GM21576 (cell line): ENCODE data around the gene MTHFD1L.
"Not testable (repeated sequence)": the region's sequence is repeated elsewhere in the genome, so short reads cannot be mapped to it uniquely, and the experiment has no call there.

Experiments
- ATAC-seq: cut with Tn5 transposase; IDR thresholded peaks from one replicate; pipeline ENCODE4 v1.9.1; 2021; ENCODE audit warnings: mild to moderate bottlenecking, moderate library complexity; ENCODE audit not compliant: unreplicated experiment

The MTHFD1L gene

DNA sequence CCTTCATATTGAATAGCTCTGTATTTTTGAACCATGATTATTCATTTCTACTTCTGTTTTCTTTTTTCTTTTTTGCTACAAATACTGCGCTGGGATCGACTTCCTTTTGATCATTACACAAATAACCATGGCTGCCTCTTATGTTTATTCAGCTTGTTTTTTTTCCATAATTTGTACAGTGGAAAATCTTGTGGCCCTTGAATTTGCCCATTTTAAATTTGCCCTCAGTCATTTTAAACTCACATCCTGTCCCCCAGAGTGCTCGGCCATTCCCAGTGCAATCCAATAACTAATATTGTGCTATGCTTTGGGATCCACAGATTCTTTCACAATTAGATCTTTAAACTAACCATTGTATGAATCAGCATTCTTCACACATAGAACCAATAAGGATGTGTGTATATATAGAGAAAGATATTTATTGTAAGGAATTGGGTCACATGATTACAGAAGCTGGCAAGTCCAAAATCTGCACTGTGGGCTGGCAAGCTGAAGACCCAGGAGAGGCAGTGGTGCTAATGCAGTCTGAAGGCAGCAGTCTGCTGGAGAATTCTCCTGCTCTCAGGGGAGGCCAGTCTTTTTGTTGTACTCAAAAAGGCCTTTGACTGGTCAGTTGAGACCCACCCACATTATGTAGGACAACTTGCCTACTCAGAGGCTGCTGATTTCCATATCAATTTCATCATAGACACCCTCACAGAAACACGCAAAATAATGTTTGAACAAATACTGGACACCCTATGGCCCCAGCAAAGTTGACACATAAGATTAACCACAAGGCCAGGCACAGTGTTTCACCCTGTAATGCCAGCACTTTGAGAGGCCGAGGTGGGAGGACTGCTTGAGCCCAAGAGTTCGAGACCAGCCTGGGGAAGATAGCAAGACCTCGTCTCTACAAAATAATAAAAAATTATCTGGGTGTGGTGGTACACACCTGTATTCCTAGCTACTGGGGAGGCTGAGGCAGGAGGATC, 147.1 kb downstream of the MTHFD1L start:
- no peak for ATAC-seq

- ATAC-seq, result peak; percentile 76
Observed at GRCh38 chr6:151014404-151015100, 149.1 kb downstream of the MTHFD1L start.

DNA sequence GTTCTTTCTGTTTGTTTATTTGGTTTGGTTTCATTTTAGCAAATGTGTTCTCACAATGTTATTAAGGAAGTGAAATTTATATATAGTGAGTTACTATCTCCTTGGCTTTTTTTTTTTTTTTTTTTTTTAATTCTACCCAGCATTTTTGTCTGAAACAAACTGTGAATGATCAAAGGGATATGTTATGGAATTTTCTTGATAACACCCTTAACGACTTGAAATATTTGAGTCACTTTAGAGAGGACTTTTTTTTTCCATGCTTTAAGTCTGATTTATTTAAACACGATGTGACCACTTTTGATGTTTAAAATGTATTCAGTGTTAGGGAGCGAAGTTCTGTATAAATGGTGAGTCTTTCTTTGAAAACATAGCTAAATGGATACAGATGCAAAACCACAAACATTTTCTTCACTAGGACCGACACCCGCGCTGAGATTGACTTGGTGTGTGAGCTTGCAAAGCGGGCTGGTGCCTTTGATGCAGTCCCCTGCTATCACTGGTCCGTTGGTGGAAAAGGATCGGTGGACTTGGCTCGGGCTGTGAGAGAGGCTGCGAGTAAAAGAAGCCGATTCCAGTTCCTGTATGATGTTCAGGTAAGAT, 149.7 kb downstream of the MTHFD1L start:
- no peak for ATAC-seq

- no peak for ATAC-seq
Observed at GRCh38 chr6:151016107-151016506, 150.6 kb downstream of the MTHFD1L start.

GRCh38 chr6:151018046-151018445, 152.5 kb downstream of the MTHFD1L start:
- ATAC-seq, result no peak

DNA sequence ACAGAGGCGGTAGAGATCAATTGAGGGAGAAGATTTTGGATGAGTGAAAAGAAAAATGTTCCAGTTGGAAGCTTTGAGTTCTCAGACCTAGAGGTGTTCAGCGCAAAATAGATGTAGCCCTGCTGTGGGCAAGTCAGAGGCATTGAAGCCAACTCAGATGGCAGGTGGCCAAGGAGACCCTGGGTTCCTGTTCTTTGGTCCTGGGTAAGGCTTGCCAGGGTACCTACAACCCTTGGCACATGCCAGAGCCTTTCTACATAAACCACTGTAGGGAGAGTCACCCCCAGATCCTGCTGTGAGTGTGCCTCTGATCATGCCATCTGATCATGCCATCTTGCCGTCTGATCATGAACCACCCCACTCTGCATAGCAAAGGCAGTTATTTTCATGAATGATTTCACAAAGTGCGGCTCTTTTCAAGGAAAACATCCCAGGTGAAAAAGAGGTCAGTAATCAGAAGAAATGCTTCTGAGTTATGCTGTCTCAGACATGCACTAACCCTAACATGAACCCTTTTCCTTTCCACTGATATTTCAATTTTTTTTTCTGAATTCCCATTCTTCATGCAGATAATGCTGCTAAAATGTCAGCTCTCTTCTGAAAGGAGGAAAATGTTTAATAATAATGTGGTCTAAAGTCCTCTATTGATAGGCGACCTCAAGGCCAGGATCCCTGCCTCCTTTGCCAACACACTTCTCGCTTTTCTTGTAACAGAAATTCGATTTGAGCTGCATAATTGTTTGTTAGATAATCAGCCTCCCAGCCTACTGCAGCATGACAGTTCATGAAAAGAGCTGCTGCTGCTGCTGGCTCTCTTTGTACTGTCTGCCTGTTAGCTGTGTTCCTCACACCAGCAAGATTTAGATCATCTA, 153.6 kb downstream of the MTHFD1L start:
- no peak for ATAC-seq

GRCh38 chr6:151021896-151022295, 156.4 kb downstream of the MTHFD1L start:
- no peak for ATAC-seq

DNA sequence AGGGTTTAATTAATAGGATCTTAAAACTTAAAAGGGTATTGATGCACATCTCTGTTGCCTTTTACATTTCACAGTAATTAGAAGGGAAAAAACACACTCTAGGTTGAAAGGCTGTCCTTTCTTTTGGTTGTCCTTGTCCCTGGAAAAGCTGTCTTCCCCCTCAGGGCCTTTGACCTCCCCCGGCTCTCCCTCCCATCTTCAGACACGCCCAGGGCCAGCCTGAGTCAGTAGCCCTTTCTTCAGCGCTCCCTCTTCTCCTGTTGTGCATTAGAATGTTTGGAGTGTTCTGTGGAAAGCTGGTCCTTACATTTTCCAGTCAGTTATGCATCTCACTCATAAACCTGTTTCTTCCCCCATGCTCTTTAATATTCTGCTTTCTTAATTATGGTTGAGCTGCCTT, 157.0 kb downstream of the MTHFD1L start:
- ATAC-seq, result no peak

GRCh38 chr6:151023342-151023741, 157.8 kb downstream of the MTHFD1L start:
- no peak for ATAC-seq

GRCh38 chr6:151024597-151024996, 159.1 kb downstream of the MTHFD1L start:
- ATAC-seq, result no peak

DNA sequence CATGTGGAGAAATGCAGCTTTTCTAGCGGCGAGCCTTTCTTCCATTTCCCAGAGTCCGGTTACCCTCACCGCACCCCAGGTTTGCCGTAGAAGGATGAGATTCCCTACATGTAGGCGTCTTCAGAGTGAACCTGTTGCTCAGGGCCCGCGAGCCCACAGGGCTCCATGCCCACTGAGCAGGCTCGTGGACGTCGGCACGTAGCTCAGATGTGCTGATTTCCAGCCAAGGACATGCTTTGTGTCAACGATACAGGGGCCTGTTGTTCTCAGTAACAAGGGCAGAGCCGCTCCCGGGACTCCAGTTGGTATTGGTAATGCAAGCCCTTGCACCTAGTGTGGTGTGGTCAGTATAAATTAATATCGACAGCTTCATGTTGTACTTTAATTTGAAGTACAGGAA, 159.6 kb downstream of the MTHFD1L start:
- ATAC-seq, result no peak

DNA sequence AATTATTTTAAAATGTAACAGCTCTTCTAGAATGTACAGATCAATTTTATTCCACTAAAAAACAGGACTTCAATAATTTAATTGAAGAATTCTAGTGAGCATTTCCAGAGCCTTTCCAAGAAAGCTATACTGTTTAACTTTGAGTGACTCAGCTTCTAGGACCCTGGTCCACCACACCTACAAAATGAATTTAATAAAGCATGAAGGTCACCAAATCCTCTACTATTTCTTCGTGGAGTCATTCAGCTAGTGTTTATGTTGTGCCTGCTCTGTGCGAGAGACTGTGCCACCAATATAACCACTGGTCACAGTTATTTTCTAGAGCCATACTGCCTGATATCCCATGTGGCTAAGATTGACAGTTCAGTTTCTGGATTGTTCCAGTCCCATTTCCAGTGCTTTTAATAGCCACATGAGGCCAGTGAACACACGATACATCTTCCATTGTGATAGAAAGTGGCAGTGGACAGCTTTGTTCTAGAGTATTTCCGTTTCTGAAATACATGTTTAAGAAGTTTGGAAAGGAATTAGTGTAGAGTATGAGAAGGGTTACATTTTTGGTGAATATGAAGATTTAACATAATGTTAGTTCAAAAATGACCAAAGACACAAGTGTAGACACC, 160.7 kb downstream of the MTHFD1L start:
- no peak for ATAC-seq

DNA sequence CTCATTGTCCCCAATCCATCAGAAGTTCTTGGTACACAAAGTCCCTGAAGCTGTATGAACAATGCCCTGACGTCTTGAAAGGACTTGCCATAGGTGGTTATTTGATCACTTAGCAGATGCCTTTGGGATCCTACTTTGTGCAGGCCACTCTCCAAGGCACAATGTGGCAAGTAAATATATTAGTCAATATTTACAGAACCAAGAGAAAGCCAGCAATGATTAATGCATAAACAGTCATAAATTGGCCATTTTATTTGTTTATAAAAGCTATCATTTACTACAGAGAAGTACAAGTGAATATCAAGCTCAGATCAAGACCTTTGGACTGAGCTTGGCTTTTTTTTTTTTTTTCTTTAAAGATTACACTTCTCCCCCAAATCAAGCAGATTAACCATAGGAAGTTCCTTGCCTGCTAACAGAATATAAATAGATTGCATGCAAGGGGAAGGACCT, 161.8 kb downstream of the MTHFD1L start:
- ATAC-seq, result no peak

DNA sequence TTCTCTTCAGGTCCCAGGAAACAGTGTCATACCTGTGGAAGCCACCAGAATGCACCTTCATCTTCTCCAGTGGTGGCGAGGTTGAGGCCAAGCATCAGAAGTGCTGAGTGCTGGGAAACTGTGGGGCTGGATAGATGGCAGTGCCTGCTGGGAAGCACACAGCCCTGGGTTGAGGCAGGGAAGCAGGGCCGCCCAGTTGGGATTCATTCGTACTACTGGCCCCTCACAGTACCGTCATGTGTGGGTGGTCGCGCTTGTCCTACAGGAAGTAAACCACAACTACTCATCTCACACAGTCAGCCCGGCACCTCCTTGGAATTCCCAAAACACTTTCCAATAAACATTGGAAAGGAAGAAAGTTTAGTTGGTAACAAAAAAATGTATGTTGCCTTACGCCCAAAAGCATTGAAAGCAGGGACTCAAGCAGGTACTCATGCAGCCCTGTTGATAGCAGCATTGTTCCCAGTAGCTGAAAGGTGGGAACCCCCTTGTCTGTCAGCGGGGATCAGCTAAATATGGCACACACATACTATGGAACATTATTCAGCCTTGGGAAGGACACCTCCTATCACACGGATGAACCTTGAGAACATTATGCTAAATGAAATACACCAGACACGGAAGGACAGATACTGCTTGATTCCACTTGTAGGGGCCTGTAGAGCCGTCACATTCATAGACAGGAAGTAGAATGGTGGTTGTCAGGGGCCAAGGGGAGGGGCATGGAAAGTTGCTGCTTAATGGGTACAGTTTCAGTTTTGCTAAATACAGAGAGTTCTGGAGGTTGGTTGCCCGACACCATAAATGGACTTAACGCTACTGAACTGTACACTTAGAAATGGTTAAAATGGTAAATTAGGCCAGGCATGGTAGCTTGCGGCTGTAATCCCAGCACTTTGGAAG, 162.7 kb downstream of the MTHFD1L start:
- no peak for ATAC-seq

- ATAC-seq, result no peak
Observed at GRCh38 chr6:151029970-151030369, 164.5 kb downstream of the MTHFD1L start.

DNA sequence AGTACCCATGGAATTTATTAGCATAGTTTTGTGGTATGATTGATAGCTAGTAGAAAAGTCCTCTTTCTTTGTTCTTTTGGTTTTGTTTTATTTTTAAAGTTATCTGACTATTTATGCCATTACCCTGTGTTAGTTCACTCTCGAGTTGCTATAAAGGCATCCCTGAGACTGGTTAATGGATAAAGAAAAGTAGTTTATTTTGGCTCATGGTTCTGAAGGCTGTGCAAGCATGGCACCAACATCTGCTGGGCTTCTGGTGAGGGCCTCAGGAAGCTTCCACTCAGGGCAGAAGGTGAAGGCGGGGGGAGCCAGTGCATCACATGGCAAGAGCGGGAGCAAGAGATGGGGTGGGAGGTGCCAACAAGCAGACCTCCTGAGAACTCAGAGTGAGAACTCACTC, 166.5 kb downstream of the MTHFD1L start:
- ATAC-seq, result no peak

DNA sequence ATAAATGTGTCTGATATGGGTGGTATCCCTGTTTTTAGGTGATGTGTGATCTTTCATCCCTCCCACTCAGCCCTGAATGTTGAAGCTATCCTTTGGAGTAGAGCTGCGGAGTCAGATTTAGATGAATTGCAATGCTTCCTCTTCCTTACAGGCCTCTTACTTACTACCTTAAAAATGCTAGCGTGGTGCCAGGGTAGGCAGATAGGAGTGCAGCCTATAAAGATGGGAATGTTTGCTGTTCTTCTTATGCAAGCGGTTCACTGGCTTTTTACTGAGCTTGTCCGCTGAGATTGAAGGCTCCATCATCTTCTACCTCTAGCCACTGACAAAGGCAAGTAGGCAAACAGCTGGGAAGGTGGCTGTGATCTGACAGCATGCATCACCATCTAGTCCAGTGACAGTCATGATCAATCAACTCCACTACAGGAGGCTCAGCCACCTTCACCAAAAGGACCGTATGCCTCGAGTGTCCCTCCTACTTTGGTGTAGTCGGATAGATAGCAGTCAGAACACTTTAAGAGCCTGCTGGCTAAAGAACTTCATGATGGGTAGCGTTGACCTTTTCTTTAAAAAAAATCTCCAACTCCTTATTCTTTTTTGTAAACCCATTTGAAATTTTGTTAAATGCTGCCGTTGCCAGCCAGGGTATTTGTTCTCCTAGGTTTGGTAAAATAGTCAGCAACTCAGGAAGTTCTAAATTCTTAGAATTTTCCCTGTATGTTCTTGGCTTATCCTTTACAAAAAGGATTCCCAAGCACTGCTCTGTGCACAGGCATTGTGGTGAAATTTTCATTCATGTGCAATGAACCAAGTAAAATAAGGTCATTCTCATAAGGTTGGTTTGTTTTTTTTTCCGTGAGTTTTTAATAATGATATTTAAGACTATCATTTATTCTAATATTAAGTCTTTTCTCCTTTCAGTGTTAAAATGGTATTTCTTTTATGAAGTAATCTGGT, 169.6 kb downstream of the MTHFD1L start:
- no peak for ATAC-seq

- not testable (repeated sequence) for ATAC-seq
Observed at GRCh38 chr6:151036211-151036721, 170.8 kb downstream of the MTHFD1L start.
